ENCODE results near the gene CLDN9.
A peak's percentile ranks its signal among the peaks of the same experiment; 100 is the strongest.

The CLDN9 gene

GRCh38 chr16:2992383-2993081 lies 20.2 kb upstream of the CLDN9 start:
- no peak for DNase-seq (ENCODE audit: low read depth in 2 of 3, low spot score in 2 of 3)

- DNase-seq (ENCODE audit: low read depth in 2 of 3, low spot score in 2 of 3) = no peak
Observed at GRCh38 chr16:2996298-2996697, 16.4 kb upstream of the CLDN9 start.

GRCh38 chr16:2999929-3000328 lies 12.8 kb upstream of the CLDN9 start:
- no peak for DNase-seq (ENCODE audit: low read depth in 2 of 3, low spot score in 2 of 3)

GRCh38 chr16:3000540-3000939 lies 12.2 kb upstream of the CLDN9 start:
- DNase-seq (ENCODE audit: low read depth in 2 of 3, low spot score in 2 of 3) = no peak

- DNase-seq (ENCODE audit: low read depth in 2 of 3, low spot score in 2 of 3) = no peak
Observed at GRCh38 chr16:3001316-3001715, 11.4 kb upstream of the CLDN9 start.

- peak; percentile 80 to 93 (median 90) for DNase-seq (ENCODE audit: low read depth in 2 of 3, low spot score in 2 of 3)
Observed at GRCh38 chr16:3003582-3004270, 9.0 kb upstream of the CLDN9 start.

- DNase-seq (ENCODE audit: low read depth in 2 of 3, low spot score in 2 of 3) = no peak
Observed at GRCh38 chr16:3004319-3004718, 8.4 kb upstream of the CLDN9 start.

GRCh38 chr16:3004781-3005284 lies 7.9 kb upstream of the CLDN9 start:
- no peak for DNase-seq (ENCODE audit: low read depth in 2 of 3, low spot score in 2 of 3)

GRCh38 chr16:3007059-3007956 lies 5.4 kb upstream of the CLDN9 start:
- DNase-seq (ENCODE audit: low read depth in 2 of 3, low spot score in 2 of 3) = no peak

- DNase-seq (ENCODE audit: low read depth in 2 of 3, low spot score in 2 of 3) = no peak
Observed at GRCh38 chr16:3007957-3008689, 4.6 kb upstream of the CLDN9 start.

GRCh38 chr16:3008690-3009037 lies 4.1 kb upstream of the CLDN9 start:
- DNase-seq (ENCODE audit: low read depth in 2 of 3, low spot score in 2 of 3) = no peak

GRCh38 chr16:3009568-3010390 lies 2.9 kb upstream of the CLDN9 start:
- no peak for DNase-seq (ENCODE audit: low read depth in 2 of 3, low spot score in 2 of 3)

- DNase-seq (ENCODE audit: low read depth in 2 of 3, low spot score in 2 of 3) = no peak
Observed at GRCh38 chr16:3010510-3010909, 2.2 kb upstream of the CLDN9 start.

GRCh38 chr16:3012246-3012645 lies 477 bp upstream of the CLDN9 start:
- DNase-seq (ENCODE audit: low read depth in 2 of 3, low spot score in 2 of 3) = no peak

- no peak for DNase-seq (ENCODE audit: low read depth in 2 of 3, low spot score in 2 of 3)
Observed at GRCh38 chr16:3013491-3013951, 798 bp downstream of the CLDN9 start.

- DNase-seq (ENCODE audit: low read depth in 2 of 3, low spot score in 2 of 3) = no peak
Observed at GRCh38 chr16:3013998-3014690, 1.4 kb downstream of the CLDN9 start.

GRCh38 chr16:3014971-3015370 lies 2.2 kb downstream of the CLDN9 start:
- no peak for DNase-seq (ENCODE audit: low read depth in 2 of 3, low spot score in 2 of 3)

GRCh38 chr16:3015865-3016521 lies 3.3 kb downstream of the CLDN9 start:
- no peak for DNase-seq (ENCODE audit: low read depth in 2 of 3, low spot score in 2 of 3)

GRCh38 chr16:3017344-3017743 lies 4.6 kb downstream of the CLDN9 start:
- no peak for DNase-seq (ENCODE audit: low read depth in 2 of 3, low spot score in 2 of 3)

Measured in activated CD8-positive, alpha-beta memory T cell treated with anti-CD3 and anti-CD28 coated beads for 48 hours (primary cell).